IMR-90 (cell line): ENCODE results near the gene MYORG. TPM values are rescaled to one million over a fixed set of nuclear protein-coding genes. Genes with fewer than 3 reads are reported as not detected.
A peak's percentile ranks its signal among the peaks of the same experiment; 100 is the strongest.

ENCODE experiments used
- ATAC-seq: fragments of 200-7000 bp; cut with Tn5 transposase; 2 replicates; pipeline ENCODE4 v1.9.1; 2020; ENCODE audit warnings: low read depth, mild to moderate bottlenecking, moderate library complexity
- BruUV-seq: library from RNA; stranded (reverse); fragments of 400-500 nt; replicated peaks from 2 replicates; lab custom pipeline; 2021; lab: Mats Ljungman, UMichigan
- CTCF ChIA-PET: fragments of 300-600 bp; formaldehyde crosslinking; extraction: SDS; loops from one replicate; lab custom pipeline; 2021; ENCODE audit warnings: antibody characterized with exemption; lab: Yijun Ruan, JAX
- POLR2A ChIA-PET: fragments of 300-600 bp; sonication (Branson Sonifier 250); formaldehyde crosslinking; loops from one replicate; lab custom pipeline; 2022; ENCODE audit warnings: antibody characterized with exemption; ENCODE audit not compliant: unreplicated experiment; lab: Charles Lee
- DNase-seq: peaks from one replicate; pipeline ENCODE4 v3.0.0; 2013
- H2AFZ ChIP-seq: replicated peaks from 2 replicates; pipeline ENCODE3; 2013; ENCODE audit warnings: low read length, mild to moderate bottlenecking; ENCODE audit not compliant: poor library complexity
- H2AK5ac ChIP-seq: 2 replicates; pipeline ENCODE4 v1.6.1; 2013; ENCODE audit warnings: low read depth, low read length, inconsistent platforms
- H2AK9ac ChIP-seq: replicated peaks from 2 replicates; pipeline ENCODE3; 2013; ENCODE audit warnings: mild to moderate bottlenecking, low read depth, low read length, moderate library complexity; ENCODE audit not compliant: poor library complexity
- H2BK120ac ChIP-seq: 2 replicates; pipeline ENCODE4 v1.6.1; 2013; ENCODE audit warnings: low read depth, low read length, inconsistent platforms
- H2BK15ac ChIP-seq: 3 replicates; pipeline ENCODE4 v1.6.1; 2013; ENCODE audit warnings: low read depth, low read length, inconsistent platforms
- H2BK20ac ChIP-seq: 2 replicates; pipeline ENCODE4 v1.6.1; 2013; ENCODE audit warnings: low read depth, mild to moderate bottlenecking, inconsistent platforms, low read length, moderate library complexity
- H2BK5ac ChIP-seq: 2 replicates; pipeline ENCODE4 v1.6.1; 2013; ENCODE audit warnings: mild to moderate bottlenecking, low read depth, low read length, inconsistent platforms; ENCODE audit not compliant: poor library complexity, severe bottlenecking
- H3K14ac ChIP-seq: replicated peaks from 2 replicates; pipeline ENCODE4 v1.6.1; 2013; ENCODE audit warnings: low read depth, low read length, inconsistent platforms
- H3K18ac ChIP-seq: 2 replicates; pipeline ENCODE4 v1.6.1; 2013; ENCODE audit warnings: low read depth, low read length, control low read depth
- H3K23ac ChIP-seq: 2 replicates; pipeline ENCODE4 v1.6.1; 2013; ENCODE audit warnings: low read depth, low read length, inconsistent platforms
- H3K27ac ChIP-seq: 2 replicates; pipeline ENCODE4 v1.5.1; 2013; ENCODE audit warnings: mild to moderate bottlenecking, control low read depth, low read length; ENCODE audit not compliant: insufficient read depth
- H3K27me3 ChIP-seq: 2 replicates; pipeline ENCODE4 v1.6.1; 2013; ENCODE audit warnings: low read length; ENCODE audit not compliant: control insufficient read depth, insufficient read depth
- H3K36me3 ChIP-seq: 2 replicates; pipeline ENCODE4 v1.6.1; 2013; ENCODE audit warnings: low read length, mixed read lengths; ENCODE audit not compliant: control insufficient read depth, insufficient read depth
- H3K4ac ChIP-seq: 2 replicates; pipeline ENCODE4 v1.6.1; 2013; ENCODE audit warnings: low read depth, low read length, inconsistent platforms
- H3K4me1 ChIP-seq: 2 replicates; pipeline ENCODE4 v1.6.1; 2013; ENCODE audit warnings: low read length, mixed read lengths; ENCODE audit not compliant: control insufficient read depth, insufficient read depth
- H3K4me2 ChIP-seq: 2 replicates; pipeline ENCODE4 v1.6.1; 2013; ENCODE audit warnings: low read depth, mild to moderate bottlenecking, control low read depth, low read length, moderate library complexity
- H3K4me3 ChIP-seq: 2 replicates; pipeline ENCODE4 v1.5.1; 2013; ENCODE audit warnings: low read depth, mild to moderate bottlenecking, control low read depth, low read length, moderate library complexity; ENCODE audit not compliant: insufficient read depth
- H3K56ac ChIP-seq: 2 replicates; pipeline ENCODE4 v1.6.1; 2013; ENCODE audit warnings: low read length, inconsistent platforms; ENCODE audit not compliant: insufficient read depth; ENCODE audit errors: extremely low read depth
- H3K79me1 ChIP-seq, 2 experiments: 2 replicates each; pipeline ENCODE4 v1.6.1; 2013; ENCODE audit warnings: low read length in 2 of 2, inconsistent platforms in 1 of 2, low read depth in 1 of 2
- H3K9ac ChIP-seq: 2 replicates; pipeline ENCODE4 v1.6.1; 2013; ENCODE audit warnings: low read depth, low read length, control low read depth
- H3K9me1 ChIP-seq: 2 replicates; pipeline ENCODE4 v1.6.1; 2013; ENCODE audit warnings: low read length, inconsistent platforms; ENCODE audit not compliant: insufficient read depth
- H3K9me3 ChIP-seq: 2 replicates; pipeline ENCODE4 v1.6.1; 2013; ENCODE audit warnings: low read length; ENCODE audit not compliant: control insufficient read depth, insufficient read depth
- H4K20me1 ChIP-seq: 2 replicates; pipeline ENCODE4 v1.6.1; 2013; ENCODE audit warnings: low read length, inconsistent platforms; ENCODE audit not compliant: insufficient read depth
- H4K5ac ChIP-seq: 2 replicates; pipeline ENCODE4 v1.6.1; 2013; ENCODE audit warnings: mild to moderate bottlenecking, low read depth, low read length, control low read depth
- H4K8ac ChIP-seq, 2 experiments: 2 replicates each; pipeline ENCODE4 v1.6.1; 2013; ENCODE audit warnings: low read depth in 2 of 2, low read length in 2 of 2, control low read depth in 1 of 2, inconsistent platforms in 1 of 2
- H4K91ac ChIP-seq: 2 replicates; pipeline ENCODE4 v1.6.1; 2013; ENCODE audit warnings: low read depth, low read length, inconsistent platforms; ENCODE audit not compliant: insufficient read depth
- BHLHE40 ChIP-seq: fragments of 150-350 bp; IDR thresholded peaks from 2 replicates; pipeline ENCODE4 v1.6.1; 2016; ENCODE audit warnings: mild to moderate bottlenecking, low read depth, low read length
- CEBPB ChIP-seq: IDR thresholded peaks from 2 replicates; pipeline ENCODE4 v1.6.1; 2012; ENCODE audit warnings: low read depth, low read length, improper control_type of control experiment
- CHD1 ChIP-seq: IDR thresholded peaks from 2 replicates; pipeline ENCODE4 v1.6.1; 2012; ENCODE audit warnings: low read depth, low read length, improper control_type of control experiment
- ELK1 ChIP-seq: fragments of 150-350 bp; IDR thresholded peaks from 2 replicates; pipeline ENCODE4 v1.6.1; 2016; ENCODE audit warnings: low read depth, mild to moderate bottlenecking, low read length, moderate library complexity, borderline replicate concordance
- FOS ChIP-seq: fragments of 150-350 bp; IDR thresholded peaks from 2 replicates; pipeline ENCODE4 v1.6.1; 2016; ENCODE audit warnings: low read depth, low read length
- MXI1 ChIP-seq: IDR thresholded peaks from 2 replicates; pipeline ENCODE4 v1.6.1; 2012; ENCODE audit warnings: low read depth, mild to moderate bottlenecking, low read length, moderate library complexity, borderline replicate concordance
- POLR2A ChIP-seq: IDR thresholded peaks from 2 replicates; pipeline ENCODE4 v1.6.1; 2012; ENCODE audit warnings: mild to moderate bottlenecking, low read depth, low read length
- RCOR1 ChIP-seq: IDR thresholded peaks from 2 replicates; pipeline ENCODE4 v1.6.1; 2012; ENCODE audit warnings: mild to moderate bottlenecking, low read length, improper control_type of control experiment; ENCODE audit not compliant: insufficient replicate concordance
- RFX5 ChIP-seq: IDR thresholded peaks from 2 replicates; pipeline ENCODE4 v1.8.0; 2012; ENCODE audit warnings: low read depth, mild to moderate bottlenecking, low read length, moderate library complexity
- USF2 ChIP-seq: fragments of 150-350 bp; IDR thresholded peaks from 2 replicates; pipeline ENCODE4 v1.6.1; 2017; ENCODE audit warnings: mild to moderate bottlenecking, antibody characterized with exemption, low read length, low read depth
- WGBS, 2 experiments: methylation state at CpG; one replicate each; pipeline versions ENCODE4 v1.1.5 to v1.1.7; 2013; ENCODE audit warnings: missing lambda C conversion rate in 2 of 2; ENCODE audit not compliant: insufficient read length in 1 of 2; ENCODE audit errors: extremely low coverage in 2 of 2; 5-methylcytosine and 5-hydroxymethylcytosine counted together
- dilution Hi-C: fragments of 300-500 bp; cut with HindIII; formaldehyde crosslinking; loops from one replicate; pipeline ENCODE4 v1.14.3; 2018; ENCODE audit warnings: low sequenced_read_pairs; ENCODE audit not compliant: unreplicated experiment
- in situ Hi-C: fragments of 300-500 bp; cut with MboI; formaldehyde crosslinking; loops from 3 replicates; pipeline ENCODE4 v1.14.3; 2019; ENCODE audit warnings: low sequenced_read_pairs, inconsistent platforms, mixed read lengths
- intact Hi-C: fragments of 100-400 bp; cut with micrococcal nuclease; formaldehyde crosslinking; loops from 2 replicates; pipeline ENCODE4 v1.10.0; 2022
- polyA plus RNA-seq, 3 experiments: library from polyadenylated mRNA; depleted of rRNA; stranded (reverse); fragments of >200 nt; gene quantifications; 2 replicates each; pipeline ENCODE4 v1.2.3, GENCODE V29; 2012; ENCODE audit warnings: low replicate concordance in 1 of 3
- total RNA-seq: library from RNA; depleted of rRNA; stranded (reverse); fragments of >200 nt; gene quantifications from 2 replicates; pipeline ENCODE4 v1.2.3, GENCODE V29; 2012
- TF ChIP-seq, protein P1 (sequence below): conservative IDR thresholded peaks from 2 replicates; pipeline ENCODE4 v1.5.1; 2012; ENCODE audit warnings: mild to moderate bottlenecking, low read depth, low read length, improper control_type of control experiment

Gene MYORG
- total and polyA plus RNA-seq, 2 of the 4 experiments (the other 2 are of a cell fraction) = 0.36 to 0.60 TPM

GRCh38 chr9:34328987-34329832, 47.5 kb downstream of the MYORG start, which contains the start of the genes KIF24 and NUDT2 (continued):
- no peak for TF ChIP-seq ELK1

DNA sequence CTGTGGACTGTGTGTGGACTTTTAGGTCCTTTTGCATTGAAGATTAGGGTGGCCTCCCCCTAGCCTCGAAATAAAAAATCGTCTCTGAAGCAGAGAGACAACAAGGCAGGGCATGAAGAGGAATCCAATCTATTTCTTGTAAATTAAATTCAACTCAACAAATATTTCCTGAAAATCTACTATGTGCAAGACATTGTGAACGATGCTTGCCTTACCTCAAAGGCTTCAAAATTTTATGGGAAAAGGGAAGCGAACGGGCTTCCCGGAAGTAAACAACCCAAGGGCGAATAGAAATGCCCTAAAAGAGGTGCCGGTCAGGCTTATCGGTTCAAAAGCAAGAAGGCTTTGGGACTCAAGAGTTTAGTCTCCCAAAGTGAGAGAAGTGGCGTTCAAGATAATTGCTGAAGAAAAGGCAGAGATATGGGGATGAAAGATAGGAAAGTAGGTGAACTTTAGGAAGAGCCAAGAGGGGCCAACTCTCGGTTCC, 48.2 kb downstream of the MYORG start:
- H3K23ac ChIP-seq = peak overlapping the region; percentile 44
- intact Hi-C loops = loop anchor here (2.0 to 10.0 kb wide), 2 partner anchors 74 to 204 kb away; partner anchors contain the start of gene DCAF12
- BruUV-seq = no TSS peak
- TF ChIP-seq CHD1 (no peak), RFX5 (no peak), FOS (no peak), CEBPB (no peak), BHLHE40 (no peak), RCOR1 (no peak), POLR2A (no peak), MXI1 (no peak), USF2 (no peak)
- TF ChIP-seq, protein P1, sequence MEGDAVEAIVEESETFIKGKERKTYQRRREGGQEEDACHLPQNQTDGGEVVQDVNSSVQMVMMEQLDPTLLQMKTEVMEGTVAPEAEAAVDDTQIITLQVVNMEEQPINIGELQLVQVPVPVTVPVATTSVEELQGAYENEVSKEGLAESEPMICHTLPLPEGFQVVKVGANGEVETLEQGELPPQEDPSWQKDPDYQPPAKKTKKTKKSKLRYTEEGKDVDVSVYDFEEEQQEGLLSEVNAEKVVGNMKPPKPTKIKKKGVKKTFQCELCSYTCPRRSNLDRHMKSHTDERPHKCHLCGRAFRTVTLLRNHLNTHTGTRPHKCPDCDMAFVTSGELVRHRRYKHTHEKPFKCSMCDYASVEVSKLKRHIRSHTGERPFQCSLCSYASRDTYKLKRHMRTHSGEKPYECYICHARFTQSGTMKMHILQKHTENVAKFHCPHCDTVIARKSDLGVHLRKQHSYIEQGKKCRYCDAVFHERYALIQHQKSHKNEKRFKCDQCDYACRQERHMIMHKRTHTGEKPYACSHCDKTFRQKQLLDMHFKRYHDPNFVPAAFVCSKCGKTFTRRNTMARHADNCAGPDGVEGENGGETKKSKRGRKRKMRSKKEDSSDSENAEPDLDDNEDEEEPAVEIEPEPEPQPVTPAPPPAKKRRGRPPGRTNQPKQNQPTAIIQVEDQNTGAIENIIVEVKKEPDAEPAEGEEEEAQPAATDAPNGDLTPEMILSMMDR = no peak

More for the DNA sequence above, 48.2 kb downstream of the MYORG start:
- 2% methylated on average over 6 of the region's 11 CpGs; no CpG with 5 or more reads in 1 of the 2 experiments for whole genome bisulfite sequencing, 2 experiments
- Histone ChIP-seq H4K8ac (peak overlapping the region; percentile 39 to 52), H2BK20ac (no peak overlapping the region), H2AK5ac (no peak overlapping the region), H3K27me3 (no peaks in the 10 kb centered on the region), H3K79me1 (peaks cover 40 to 66% of the 10 kb centered on the region in 2 experiments), H3K9me3 (no peaks in the 10 kb centered on the region), H2BK5ac (peak overlapping the region; percentile 15), H2BK15ac (no peak overlapping the region), H3K4ac (peak overlapping the region; percentile 46; the same call in 1 of the 2 replicates), H2AK9ac (no peak overlapping the region), H3K9ac (peak overlapping the region; percentile 59), H2BK120ac (no peak overlapping the region; the same call in 1 of the 2 replicates), H2AFZ (peak overlapping the region; percentile 96), H3K27ac (peak overlapping the region; percentile 65), H4K91ac (peak overlapping the region; percentile 19; the same call in 1 of the 2 replicates), H3K4me3 (peak overlapping the region; percentile 67), H3K14ac (peak overlapping the region; percentile 70), H4K20me1 (no peaks in the 10 kb centered on the region), H3K9me1 (peaks cover 3% of the 10 kb centered on the region; the same call in 1 of the 2 replicates), H3K4me1 (peaks cover 8% of the 10 kb centered on the region), H3K56ac (peak overlapping the region; percentile 81), H3K18ac (no peak overlapping the region), H3K4me2 (peak overlapping the region; percentile 67), H4K5ac (no peak overlapping the region), H3K36me3 (no peaks in the 10 kb centered on the region)
- peak; percentile 0; the same call in 1 of the 2 replicates for ATAC-seq
- in situ Hi-C loops (no loop called here), dilution Hi-C loops (no loop called here)
- DNase-seq = no peak
- POLR2A ChIA-PET = no interaction called here
- CTCF ChIA-PET = no interaction called here
